Measurements from ENCODE around the gene FBXO9. TPM values are rescaled to one million over a fixed set of nuclear protein-coding genes. Genes with fewer than 3 reads are reported as not detected.

FBXO9 gene
- total and polyA plus RNA-seq, 2 of the 8 experiments (the other 6 are each of a cell fraction or from before 2014, with no cell fraction given) = 41.3 to 50.9 TPM

GRCh38 chr6:53119772-53120409 is 54.7 kb downstream of the FBXO9 start (continued):
- TF ChIP-seq TAF1 (IDR thresholded peaks at IDR 0.05; ENCODE audit: low read depth, low read length) = no peak
- peak; percentile 42; the same call in 1 of the 2 replicates for TF ChIP-seq ATF3 (IDR thresholded peaks at IDR 0.05; ENCODE audit: insufficient read depth, low read depth, low read length)
- no peak for TF ChIP-seq CHD1 (IDR thresholded peaks at IDR 0.05; ENCODE audit: low read depth, low read length)
- peak in 1 of 2 experiments; percentile 72; a peak in 1 of 3 replicates for TF ChIP-seq EP300 (IDR thresholded peaks at IDR 0.05; ENCODE audit: borderline replicate concordance in 1 of 2, low read depth in 2 of 2, low read length in 2 of 2)
- no peak for TF ChIP-seq CEBPB (IDR thresholded peaks at IDR 0.05; ENCODE audit: low read depth, low read length)
- TF ChIP-seq FOSL1 (IDR thresholded peaks at IDR 0.05; ENCODE audit: insufficient read depth, low read depth, low read length) = 0 out of 2 replicates have a peak, but pooled peaks have one; percentile 43
- TF ChIP-seq ATF2 (IDR thresholded peaks at IDR 0.05; ENCODE audit: low read length) = no peak
- peak in 1 of 2 experiments; percentile 68; a peak in 2 of 4 replicates for TF ChIP-seq SIN3A (conservative IDR thresholded peaks at IDR 0.05 in 1 of 2, IDR thresholded peaks at IDR 0.05 in 1 of 2; ENCODE audit: low read depth in 1 of 2, low read length in 2 of 2)
